Peyer's patch (tissue), 4 donors: ENCODE results near the gene NCKAP5. TPM values are rescaled to one million over a fixed set of nuclear protein-coding genes. Genes with fewer than 3 reads are reported as not detected.

Source experiments
- DNase-seq, 3 donors: peaks; one replicate each; pipeline ENCODE4 v3.0.0-alpha.2; 2017 to 2019
- H3K27ac ChIP-seq, 4 donors: fragments of 200-600 bp; sonication (generic); one replicate each; pipeline ENCODE4 v1.5.1; 2016 to 2019
- H3K27me3 ChIP-seq, 2 donors: fragments of 200-600 bp; sonication (generic); one replicate each; pipeline ENCODE4 v1.5.1; 2019
- H3K36me3 ChIP-seq, 3 donors: fragments of 200-600 bp; sonication (generic); one replicate each; pipeline ENCODE4 v1.5.1; 2016 to 2019
- H3K4me1 ChIP-seq, 4 donors: fragments of 200-600 bp; sonication (generic); one replicate each; pipeline ENCODE4 v1.5.1; 2016 to 2019
- H3K4me3 ChIP-seq, 4 donors: fragments of 200-600 bp; sonication (generic); 1 replicate in 3 of 4; 2 replicates in 1 of 4; pipeline ENCODE4 v1.5.1; 2016 to 2019; ENCODE audit warnings: mild to moderate bottlenecking in 1 of 4
- H3K9me3 ChIP-seq, 4 donors: fragments of 200-600 bp; sonication (generic); one replicate each; pipeline ENCODE4 v1.5.1; 2016 to 2019; ENCODE audit warnings: mild to moderate bottlenecking in 1 of 4
- CTCF ChIP-seq, 6 experiments: fragments of 450-650 bp in 4 of 6; fragments of 200-600 bp in 2 of 6; sonication (generic) in 1 of 6; IDR thresholded peaks; one replicate each; pipeline ENCODE4 v1.5.1; 2017 to 2019; ENCODE audit warnings: antibody characterized with exemption in 6 of 6, mild to moderate bottlenecking in 3 of 6, moderate library complexity in 1 of 6
- POLR2A ChIP-seq, 2 donors: fragments of 450-650 bp; IDR thresholded peaks; one replicate each; pipeline ENCODE4 v1.5.1; 2017; ENCODE audit warnings: antibody characterized with exemption in 2 of 2, mild to moderate bottlenecking in 2 of 2, moderate library complexity in 2 of 2
- total RNA-seq, 4 donors: library from RNA; depleted of rRNA; stranded (reverse); fragments of >200 nt; gene quantifications; one replicate each; pipeline ENCODE4 v1.1.0, GENCODE V29; 2016

Gene NCKAP5
- total RNA-seq, 4 donors from 2014 or later: 9.1 to 28.5 (median 22.5) TPM

GRCh38 chr2:132733094-132733493 lies 835.2 kb downstream of the NCKAP5 start:
- DNase-seq: no peak
- Histone ChIP-seq H3K27ac (no peak overlapping the region), H3K9me3 (no peaks in the 10 kb centered on the region), H3K4me1 (no peaks in the 10 kb centered on the region), H3K27me3 (no peaks in the 10 kb centered on the region), H3K4me3 (no peak overlapping the region), H3K36me3 (no peaks in the 10 kb centered on the region)
- TF ChIP-seq POLR2A (IDR thresholded peaks at IDR 0.05) (no peak), CTCF (IDR thresholded peaks at IDR 0.05) (no peak)

GRCh38 chr2:132732694-132733093 lies 835.6 kb downstream of the NCKAP5 start:
- no peaks in the 10 kb centered on the region for H3K4me1 ChIP-seq
- TF ChIP-seq POLR2A (IDR thresholded peaks at IDR 0.05): no peak
- no peak for TF ChIP-seq CTCF (IDR thresholded peaks at IDR 0.05)
- H3K36me3 ChIP-seq: no peaks in the 10 kb centered on the region
- no peak overlapping the region for H3K4me3 ChIP-seq
- no peak for DNase-seq
- H3K27ac ChIP-seq: no peak overlapping the region
- H3K27me3 ChIP-seq: no peaks in the 10 kb centered on the region
- H3K9me3 ChIP-seq: no peaks in the 10 kb centered on the region

- Histone ChIP-seq H3K4me1 (no peaks in the 10 kb centered on the region), H3K9me3 (no peaks in the 10 kb centered on the region), H3K27me3 (no peaks in the 10 kb centered on the region), H3K4me3 (no peak overlapping the region), H3K36me3 (no peaks in the 10 kb centered on the region), H3K27ac (no peak overlapping the region)
- no peak for DNase-seq
- TF ChIP-seq CTCF (IDR thresholded peaks at IDR 0.05): no peak
- no peak for TF ChIP-seq POLR2A (IDR thresholded peaks at IDR 0.05)
These were observed 836.8 kb downstream of the NCKAP5 start for GRCh38 chr2:132731441-132731840.

- Histone ChIP-seq H3K4me3 (no peak overlapping the region), H3K4me1 (no peaks in the 10 kb centered on the region), H3K9me3 (no peaks in the 10 kb centered on the region), H3K27ac (no peak overlapping the region), H3K36me3 (no peaks in the 10 kb centered on the region), H3K27me3 (no peaks in the 10 kb centered on the region)
- no peak for DNase-seq
- TF ChIP-seq CTCF (IDR thresholded peaks at IDR 0.05): no peak
- TF ChIP-seq POLR2A (IDR thresholded peaks at IDR 0.05): no peak
These were observed 837.7 kb downstream of the NCKAP5 start for GRCh38 chr2:132730611-132731010.

GRCh38 chr2:132729522-132729921 lies 838.7 kb downstream of the NCKAP5 start:
- H3K36me3 ChIP-seq: no peaks in the 10 kb centered on the region
- no peaks in the 10 kb centered on the region for H3K9me3 ChIP-seq
- H3K27ac ChIP-seq: no peak overlapping the region
- H3K4me3 ChIP-seq: no peak overlapping the region
- TF ChIP-seq POLR2A (IDR thresholded peaks at IDR 0.05): no peak
- TF ChIP-seq CTCF (IDR thresholded peaks at IDR 0.05): no peak
- no peaks in the 10 kb centered on the region for H3K4me1 ChIP-seq
- H3K27me3 ChIP-seq: no peaks in the 10 kb centered on the region
- DNase-seq: no peak

- Histone ChIP-seq H3K9me3 (no peaks in the 10 kb centered on the region), H3K27me3 (no peaks in the 10 kb centered on the region), H3K4me3 (no peak overlapping the region), H3K36me3 (no peaks in the 10 kb centered on the region), H3K4me1 (no peaks in the 10 kb centered on the region), H3K27ac (no peak overlapping the region)
- DNase-seq: no peak
- TF ChIP-seq CTCF (IDR thresholded peaks at IDR 0.05) (no peak), POLR2A (IDR thresholded peaks at IDR 0.05) (no peak)
These were observed 842.1 kb downstream of the NCKAP5 start for GRCh38 chr2:132726155-132726554.
